Measurements from ENCODE around the gene CAMK2B.

Gene CAMK2B

DNA sequence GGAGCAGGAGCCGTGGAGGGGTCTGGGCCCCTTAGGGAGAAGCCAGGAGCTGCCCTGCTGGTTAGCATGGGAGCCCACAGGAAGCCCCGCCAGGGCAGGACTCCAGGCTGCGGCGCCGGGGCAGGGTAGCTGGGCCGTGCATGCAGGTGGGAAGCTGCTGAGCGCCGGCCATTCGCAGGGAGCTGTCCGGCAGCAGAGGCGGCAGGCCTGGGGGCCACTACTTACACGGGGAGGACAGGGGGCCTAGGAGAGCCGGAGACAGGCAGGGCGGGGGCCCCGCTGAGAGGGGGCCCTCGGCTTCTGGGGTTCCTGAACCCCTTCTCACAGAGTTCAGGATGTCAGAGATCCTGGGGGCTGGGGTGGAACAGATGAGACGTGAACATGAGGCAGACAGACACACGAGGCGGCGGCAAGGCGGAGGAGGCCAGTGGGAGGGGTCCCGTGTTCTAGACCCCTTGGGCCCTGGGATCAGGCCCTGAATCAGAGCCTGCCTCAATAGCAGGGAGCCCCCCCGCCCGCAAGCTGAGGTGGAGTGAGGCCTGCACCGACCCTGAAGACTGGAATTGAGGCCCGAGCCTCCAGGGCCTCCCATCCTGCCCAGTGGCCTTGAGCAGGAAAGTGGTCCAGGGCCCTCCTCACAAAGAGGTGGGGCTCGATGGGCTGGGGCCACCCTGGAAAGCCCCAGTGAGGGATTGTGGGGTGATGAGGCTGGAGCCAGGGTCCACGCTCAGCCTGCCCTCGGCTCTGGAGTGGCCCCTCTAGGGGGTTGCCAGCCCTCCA is 96.6 kb downstream of the CAMK2B start:
- DNase-seq (ENCODE audit: low spot score): no peak

DNA sequence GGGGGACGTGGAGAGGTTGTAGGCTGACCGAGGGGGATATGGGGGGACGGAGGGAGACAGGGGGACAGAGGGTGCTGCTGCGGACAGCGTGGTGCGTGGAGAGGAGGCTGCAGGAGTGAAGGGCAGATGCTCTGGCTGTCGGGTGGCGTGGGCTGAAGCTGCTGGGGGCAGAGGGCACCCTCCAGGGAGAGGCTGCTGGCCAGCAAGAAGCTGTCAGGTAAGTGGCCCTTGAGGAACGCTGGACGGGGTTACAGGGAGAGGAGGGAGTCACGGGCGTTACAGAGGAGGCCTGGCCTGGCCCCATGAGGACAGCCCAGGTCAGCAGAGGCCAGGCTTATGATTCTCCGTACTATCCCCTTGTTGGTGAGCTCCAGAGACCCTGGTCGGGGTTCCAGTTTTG is 97.5 kb downstream of the CAMK2B start:
- no peak for DNase-seq (ENCODE audit: low spot score)

DNA sequence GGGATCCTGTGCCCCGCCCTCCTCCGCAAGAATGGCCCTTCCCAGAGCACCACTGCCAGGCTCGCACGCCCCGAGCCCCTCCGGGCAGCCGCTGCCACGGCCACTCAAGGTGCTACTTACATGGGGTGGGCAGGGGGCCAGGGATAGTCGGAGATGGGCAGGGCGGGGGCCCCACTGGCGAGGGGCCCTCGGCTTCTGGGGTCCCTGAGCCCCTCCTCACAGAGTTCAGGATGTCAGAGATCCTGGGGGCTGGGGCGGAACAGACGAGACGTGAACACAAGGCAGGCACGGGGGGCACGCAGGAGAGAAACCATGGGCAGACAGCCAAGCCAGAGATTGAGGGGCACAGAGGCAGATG is 99.0 kb downstream of the CAMK2B start:
- no peak for DNase-seq (ENCODE audit: low spot score)

DNA sequence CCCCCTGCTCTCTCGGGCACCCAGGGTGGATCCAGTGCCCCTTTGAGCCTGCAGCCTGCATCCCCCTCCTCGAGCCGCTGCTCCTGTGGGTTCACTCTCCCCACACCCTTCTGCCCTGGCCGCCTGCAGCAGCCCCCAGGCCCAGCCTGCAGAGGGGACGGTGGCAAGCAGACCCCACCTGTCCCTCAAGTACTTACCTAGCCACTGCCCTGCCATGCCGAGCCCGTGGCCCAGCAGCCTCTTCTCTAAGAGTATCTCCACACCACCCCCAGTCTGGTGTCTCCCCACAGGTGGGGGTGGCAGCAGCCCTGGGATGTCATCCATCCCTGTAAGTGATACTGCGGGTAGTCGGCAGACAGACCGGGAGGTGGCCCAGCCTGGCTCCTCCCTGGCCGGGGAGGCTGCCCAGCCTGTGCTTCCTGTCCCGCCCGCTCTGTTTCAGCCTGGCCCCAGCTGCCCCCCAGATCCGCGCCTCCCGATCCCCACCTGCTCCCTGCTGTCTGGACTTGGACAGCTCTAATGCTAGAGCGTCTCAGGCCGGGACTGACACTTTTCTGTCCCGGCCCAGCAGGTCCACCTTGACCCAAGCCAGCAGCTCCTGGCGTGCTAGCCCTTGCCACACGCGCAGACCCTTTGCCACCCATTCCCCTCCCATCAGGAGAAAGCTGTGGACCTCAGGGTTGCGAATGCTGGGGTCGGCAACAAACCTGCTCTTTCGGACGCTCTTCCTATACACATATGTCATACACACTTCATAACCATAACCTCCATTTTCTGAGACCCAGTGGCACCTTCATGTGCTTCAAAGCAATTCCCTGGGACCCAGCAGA is 99.6 kb downstream of the CAMK2B start:
- DNase-seq (ENCODE audit: low spot score): no peak

DNA sequence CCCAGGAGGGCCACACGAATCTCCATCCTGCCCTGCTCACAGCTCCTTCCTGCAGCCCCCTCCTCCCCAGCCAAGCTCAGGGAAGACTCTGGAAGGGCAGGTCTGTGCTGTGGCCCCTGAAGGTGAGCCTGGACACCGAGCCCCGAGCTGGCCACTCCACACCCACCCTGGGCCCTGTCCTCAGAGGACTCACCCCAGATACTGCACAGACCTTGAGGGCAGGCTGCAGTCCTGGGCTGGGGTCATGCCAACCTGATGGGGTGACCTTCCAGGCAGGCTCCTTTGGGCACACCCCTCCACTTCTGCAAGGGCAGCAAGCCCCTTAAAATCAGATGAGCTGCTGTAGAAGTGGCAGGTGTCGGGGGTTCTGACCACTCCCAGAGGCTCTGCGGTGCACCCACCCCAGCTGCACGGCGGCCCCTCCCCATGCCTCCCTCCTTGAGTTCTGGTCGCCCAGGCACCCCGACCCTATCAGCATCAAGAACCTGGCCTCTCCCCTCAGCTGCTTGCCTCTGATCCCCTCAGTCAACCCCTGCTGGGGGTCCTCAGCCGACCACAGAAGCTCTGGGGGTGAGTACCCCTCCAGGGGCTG is 100.3 kb downstream of the CAMK2B start:
- DNase-seq (ENCODE audit: low spot score): no peak

DNA sequence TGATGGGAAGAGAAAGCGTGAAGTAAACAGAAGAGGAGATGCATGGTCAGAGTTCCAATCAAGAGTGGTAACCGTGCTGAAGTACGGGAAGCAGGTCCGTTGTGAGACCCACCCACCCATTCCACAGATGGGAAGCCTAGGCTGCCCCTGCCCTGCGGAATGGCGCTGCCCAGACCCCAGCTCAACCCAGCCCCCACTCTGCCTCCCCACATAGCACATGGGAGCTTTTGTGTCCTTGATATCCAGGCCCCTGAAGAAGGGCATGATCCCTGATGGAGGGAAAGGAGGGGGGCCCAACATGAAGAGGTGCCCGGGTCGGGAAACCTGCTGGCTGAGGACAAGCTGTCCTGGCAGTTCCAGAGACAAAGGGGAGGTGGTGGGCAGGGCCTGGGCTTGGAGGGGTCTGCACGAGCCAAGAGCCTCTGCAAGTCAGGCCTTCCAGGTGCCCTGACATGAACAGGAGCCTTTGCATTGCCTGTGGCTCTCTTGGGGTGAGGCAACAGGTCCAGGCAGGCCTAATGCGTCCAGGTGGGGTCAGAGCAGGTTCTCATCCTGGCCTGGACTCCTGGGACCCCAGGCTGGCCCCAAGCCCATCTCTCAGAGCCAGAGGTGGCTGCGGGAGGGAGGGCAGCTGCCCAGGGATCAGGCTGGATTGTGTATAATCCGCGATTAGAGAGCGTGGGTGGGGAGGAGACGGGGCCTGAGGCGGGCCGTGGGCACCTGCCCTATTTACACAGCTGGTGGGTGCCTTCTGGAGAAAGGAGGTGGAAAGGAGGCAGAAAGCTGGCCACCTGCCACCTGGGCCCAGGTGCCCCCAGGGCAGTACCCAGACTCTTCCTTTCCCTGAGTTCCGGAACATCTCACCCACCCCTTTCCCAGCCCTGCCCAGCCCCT is 101.1 kb downstream of the CAMK2B start:
- no peak for DNase-seq (ENCODE audit: low spot score)

DNA sequence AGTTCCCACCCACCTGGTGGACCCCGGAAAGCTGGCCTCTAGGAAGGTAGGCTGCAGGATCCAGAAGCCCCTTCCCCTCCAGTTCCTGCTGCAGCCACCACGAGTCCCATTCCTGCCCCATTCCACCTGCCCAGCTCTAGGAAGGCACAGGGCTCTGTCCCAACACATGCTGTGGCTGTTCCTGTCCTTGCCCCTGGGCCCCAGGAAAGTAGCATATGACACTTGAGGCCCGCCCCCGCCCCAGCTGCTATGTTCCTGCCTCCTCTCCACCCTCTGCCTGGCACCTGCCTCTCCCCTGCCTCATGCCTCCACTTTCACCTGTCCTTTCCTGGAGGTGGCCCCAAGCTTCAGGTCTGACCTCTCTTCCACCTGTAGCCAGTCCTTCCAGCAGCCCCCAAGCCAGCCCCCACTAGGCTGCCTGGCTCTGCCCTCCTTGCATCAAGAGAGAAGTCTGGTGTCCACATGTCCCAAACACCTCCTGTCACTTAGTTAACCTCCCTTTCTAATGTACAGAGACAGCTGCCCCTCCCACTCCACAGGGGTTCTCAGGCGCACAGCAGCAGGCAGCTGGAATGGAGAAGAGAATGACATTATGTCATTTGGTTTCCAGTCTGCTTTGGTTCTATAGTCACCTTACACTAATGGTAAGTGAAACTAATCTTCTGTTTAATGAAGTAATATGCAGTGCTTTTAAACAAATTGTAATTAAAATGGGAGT is 101.9 kb downstream of the CAMK2B start:
- DNase-seq (ENCODE audit: low spot score): no peak

DNA sequence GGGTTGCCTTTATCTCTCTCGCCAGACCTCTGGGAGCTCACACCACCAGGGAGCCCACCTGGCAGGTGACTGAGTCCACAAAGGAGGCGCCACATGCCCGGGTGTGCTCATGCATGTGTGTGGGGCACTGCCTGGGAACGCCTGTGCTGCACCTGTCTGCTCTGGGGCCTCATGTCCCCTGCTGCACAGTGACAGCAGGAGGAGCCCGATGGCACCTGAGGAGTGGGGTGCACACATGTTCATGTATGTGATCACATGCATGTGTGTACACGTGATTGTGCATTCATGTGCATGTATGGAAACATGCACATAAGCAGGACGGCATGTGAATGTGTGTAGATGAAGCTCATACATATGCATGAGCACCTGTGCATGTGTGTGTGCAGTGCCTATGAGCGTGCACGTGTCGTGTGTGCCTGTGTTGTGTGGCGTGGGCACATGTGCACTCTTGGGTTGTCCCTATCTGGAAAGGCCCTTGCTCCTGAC is 102.6 kb downstream of the CAMK2B start:
- no peak for DNase-seq (ENCODE audit: low spot score)

DNA sequence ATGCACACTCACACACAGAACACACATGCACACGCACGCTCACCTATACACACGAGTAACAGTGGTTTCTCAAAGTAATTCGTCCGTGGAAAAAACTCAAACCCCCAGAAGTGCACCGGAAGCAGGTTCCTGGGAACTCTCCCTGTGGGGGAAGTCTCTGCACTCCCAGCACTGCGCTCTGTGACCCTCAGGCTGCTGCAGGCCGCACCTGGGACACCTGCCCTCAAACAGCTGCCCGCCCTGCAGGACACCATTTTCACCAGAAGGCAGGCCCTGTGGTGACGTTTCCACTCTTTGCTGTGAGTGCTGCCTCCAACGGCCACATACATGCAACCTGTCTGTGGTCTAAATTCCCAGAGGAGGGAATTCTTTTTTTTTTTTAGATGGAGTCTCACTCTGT is 103.3 kb downstream of the CAMK2B start:
- DNase-seq (ENCODE audit: low spot score): no peak

DNA sequence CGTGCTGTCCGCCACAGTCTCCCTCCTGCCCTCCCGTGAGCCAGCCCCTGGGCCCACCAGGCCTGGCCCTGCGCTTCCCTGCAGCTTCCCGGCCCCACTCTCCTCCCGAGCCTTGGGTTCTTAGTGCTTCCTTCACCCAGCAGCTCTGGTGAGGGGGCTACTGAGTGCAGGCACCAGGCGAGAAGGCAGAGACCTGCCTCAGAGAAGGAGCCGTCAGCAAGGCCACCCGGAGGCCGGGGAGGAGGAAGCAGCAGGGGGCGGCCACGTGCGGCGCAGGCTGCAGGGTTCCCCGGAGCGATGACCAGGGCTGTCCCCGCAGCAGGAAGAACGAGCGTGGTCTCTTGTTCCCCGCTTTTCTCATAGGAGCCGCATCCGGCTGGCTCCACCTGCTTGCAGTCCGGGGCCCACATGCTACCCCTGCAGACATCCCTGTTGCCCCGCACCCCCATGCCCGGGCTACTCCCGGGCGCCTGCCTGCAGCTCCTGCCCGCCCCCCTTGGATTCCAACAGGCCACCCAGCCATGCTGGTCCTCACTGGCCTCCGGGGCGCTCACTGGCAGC is 104.1 kb downstream of the CAMK2B start:
- DNase-seq (ENCODE audit: low spot score): no peak

DNA sequence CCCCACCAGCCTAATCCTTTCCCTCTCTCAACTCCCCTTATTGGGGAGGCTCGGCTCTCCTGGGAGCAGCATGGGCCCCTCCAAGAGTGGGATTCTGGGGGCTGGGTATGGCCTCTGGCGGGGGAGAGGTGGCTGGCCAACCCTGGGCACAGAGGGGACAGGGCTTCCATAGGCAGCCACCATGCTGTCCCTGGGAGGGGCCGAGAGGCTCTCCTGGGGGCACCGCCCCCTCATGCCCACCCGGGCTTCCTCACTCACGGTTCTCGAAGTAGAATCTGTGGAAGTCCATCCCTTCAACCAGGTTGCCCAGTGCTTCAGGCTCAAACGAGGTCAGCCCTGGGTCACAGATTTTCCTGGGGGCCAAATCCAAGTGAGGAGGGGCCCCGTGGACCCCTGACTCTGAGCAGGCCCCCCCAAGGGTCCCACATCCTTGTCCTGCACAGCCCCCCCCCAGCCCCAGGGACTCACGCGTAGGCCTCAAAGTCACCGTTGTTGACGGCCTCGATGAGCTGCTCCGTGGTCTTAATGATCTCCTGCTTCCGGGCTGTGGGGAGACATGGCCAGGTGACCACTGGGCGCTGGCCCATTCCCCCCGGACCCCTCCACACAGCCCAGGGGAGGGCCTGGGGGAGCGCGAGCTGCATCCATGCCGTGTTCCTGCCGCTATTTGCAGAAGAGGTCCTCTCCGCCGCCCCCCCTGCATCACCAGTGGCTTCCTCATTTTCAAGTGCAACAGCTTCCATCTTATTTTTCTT is 104.9 kb downstream of the CAMK2B start:
- no peak for DNase-seq (ENCODE audit: low spot score)

DNA sequence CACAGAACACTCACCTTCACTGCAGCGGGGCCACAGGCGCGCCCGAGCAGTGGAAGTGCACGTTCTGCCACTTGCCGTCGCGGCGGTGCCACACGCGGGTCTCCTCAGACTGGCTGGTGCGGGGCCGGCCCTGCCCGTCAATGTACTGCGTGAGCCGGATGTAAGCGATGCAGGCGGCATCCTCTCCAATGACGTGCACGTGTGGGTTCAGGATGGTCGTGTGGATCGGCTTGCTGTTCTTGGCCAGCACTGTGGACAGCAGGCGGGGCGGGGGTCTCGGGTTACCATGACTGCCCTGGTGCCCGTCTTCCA is 105.4 kb downstream of the CAMK2B start:
- DNase-seq (ENCODE audit: low spot score): no peak

DNA sequence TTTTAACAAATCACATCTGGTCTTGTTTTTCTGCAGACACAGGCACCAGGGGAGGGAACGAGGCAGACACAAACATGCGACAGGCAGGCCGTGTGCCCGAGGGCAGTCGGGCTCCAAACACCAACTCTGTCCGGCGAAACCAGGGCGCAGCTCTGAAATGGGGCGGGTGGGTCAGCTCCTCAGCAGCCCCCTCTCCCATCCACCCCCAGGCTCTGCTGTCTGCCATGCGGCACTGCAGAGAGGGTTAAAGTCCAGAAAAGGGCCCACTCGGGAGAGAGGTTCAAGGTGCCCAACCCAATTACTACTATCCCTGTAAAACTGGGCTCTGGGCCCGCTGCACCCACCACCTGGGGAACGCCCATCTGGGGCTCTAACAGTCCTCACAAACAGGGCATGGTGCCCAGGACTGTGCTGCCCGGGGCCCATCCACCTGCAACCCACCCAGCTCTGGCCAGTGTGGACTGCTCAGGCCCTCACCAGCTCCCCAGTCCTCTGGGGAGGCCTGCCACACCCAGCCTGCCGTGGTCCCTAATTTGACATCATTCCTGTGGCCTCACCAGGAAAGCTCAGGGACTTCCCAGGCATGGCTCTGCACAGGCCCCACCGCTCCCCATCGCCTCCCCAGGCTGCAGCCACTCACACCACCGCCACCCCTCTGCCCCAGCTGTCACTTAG is 105.9 kb downstream of the CAMK2B start:
- no peak for DNase-seq (ENCODE audit: low spot score)

DNA sequence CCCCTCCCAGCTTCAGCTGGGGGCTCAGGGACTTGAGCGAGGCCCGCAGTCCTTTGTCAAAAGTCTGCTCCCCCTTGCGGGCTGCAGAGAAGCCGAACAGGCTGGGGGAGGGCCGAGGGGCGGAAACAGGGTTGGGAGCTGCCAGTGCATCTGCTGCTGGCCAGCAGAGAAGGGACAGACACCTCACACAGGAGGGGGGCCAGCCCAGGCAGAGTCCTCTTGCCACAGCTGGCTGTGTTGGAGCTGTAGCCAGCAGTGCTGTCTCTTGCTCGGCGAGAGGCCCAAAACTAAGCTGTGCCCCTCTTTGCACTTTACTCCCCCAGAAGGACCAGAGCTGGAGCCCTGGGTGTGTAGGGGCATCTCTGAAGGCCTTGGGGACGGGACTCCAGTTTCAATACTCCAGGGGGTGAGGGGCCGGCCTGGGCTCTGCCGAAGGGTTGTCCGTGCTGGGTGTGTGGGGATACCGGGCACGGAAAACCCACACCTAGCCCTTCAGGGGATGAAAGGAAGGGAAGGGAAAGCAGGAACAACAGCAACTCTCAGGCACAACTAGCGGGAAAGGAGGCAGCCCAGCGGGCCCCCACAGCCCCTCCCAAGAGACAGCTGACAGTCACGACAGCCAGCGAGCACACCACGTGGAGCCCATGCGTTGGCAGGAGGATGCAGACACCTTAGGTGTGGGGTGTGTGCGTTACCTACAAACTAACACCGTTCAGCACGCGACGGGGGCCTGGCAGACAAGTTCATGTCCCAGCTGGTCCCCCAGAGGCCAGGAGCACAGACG is 106.8 kb downstream of the CAMK2B start:
- peak; percentile 86 for DNase-seq (ENCODE audit: low spot score)

DNA sequence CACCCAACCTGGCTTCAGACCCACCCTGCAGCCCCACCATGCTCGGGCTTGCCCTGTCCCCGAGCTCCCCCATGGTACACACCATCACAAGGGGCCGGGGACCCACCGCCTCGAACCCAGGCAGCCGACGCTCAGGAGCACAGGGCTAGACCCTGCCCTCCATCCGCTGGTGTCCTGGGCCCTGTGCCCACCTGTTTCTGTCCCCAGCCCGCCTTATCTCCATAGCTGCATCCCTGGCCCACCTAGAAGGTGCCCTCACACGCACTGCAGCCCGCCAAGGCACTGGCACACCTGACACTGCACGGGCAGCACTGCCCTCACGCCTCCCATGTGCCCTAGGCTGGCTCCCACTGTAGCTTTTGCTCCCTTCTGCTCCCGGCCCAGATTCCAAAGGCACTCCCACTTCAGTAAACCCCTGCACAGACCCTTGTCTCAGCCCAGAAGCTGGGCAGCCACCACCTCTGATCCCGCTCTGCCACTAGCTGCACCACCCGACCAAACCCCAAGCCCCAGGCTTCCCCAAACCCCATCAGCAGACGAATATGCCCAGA is 107.5 kb downstream of the CAMK2B start:
- no peak for DNase-seq (ENCODE audit: low spot score)

DNA sequence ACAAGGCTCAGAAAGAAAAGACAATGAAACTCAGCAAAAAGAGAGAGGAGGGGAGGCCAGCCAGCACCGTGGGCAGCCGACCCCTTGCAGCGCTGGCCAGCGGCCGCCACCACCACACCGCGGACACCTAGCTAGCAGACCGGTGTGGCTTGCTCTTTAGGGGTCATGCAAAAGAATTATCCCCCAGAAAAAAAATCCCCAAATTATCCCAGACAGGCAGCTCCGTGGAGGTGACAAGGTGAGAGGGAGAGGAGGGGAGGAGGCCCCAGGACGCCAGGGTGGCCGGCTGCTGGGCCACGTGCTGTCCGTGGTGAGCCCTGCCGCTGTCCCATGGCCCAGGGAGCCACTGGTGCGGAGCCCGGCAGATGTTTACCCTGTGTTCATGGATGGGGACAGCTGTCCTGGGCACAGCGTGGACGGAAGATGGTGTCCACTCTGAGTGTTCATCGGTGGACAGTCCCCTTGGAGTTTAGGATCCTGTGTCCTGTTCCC is 108.1 kb downstream of the CAMK2B start:
- no peak for DNase-seq (ENCODE audit: low spot score)

DNA sequence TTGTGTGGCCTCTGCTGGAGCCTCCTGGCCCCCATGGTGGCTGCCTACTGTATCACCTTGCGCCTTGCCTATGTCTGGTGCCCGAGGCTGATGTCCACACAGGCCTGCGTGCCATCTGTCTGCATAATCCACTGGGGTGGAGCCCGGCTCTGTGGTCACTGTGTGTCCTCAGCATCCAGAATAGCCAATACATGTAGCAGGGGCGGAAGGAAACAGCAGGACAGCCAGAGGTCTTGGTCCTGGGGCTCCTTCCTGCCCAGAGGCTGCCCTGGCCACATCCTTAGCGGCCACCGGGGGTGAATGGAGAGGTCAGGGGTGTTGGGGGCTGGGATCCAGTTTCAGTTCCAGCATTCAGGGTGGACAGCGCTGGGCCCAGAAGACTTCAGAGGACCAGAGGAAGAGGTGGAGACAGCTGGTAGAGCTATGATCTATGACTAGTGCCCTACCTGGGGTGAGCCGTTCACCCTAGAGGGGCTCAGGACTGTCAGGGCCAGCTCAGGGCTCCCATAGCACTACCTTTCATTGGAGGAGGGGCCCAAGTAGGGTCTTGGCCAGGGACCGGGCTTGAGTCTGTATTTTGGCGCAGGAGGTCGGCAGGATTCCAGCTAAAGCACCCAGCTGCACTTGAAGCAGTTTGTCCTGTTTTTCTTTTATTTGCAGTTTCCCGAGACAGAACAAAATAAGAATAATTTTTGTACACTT is 108.7 kb downstream of the CAMK2B start:
- DNase-seq (ENCODE audit: low spot score): no peak

DNA sequence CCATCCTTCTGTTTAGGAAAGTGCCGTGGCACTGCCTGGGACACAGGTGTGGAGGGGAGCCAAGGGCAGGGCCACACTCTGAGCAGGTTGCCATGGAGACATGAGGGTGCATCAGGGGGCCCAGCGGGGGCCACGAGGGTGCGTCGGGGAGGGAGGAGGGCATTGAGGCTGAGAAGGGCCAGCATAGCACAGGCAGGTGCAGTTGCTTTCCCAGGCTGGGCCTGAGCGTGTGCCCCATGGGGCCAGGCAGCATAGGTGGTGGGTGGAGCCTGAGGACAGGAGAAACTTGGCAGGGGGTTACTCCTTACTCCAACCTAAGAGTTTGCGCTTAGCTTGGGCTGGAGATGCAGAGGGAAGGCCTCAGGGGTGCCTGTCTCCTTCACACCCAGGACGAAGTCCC is 109.4 kb downstream of the CAMK2B start:
- DNase-seq (ENCODE audit: low spot score): no peak
